NCI-H69 (cell line): ENCODE measurements around the gene SCN4B.

ENCODE experiments used
- DNase-seq: peaks from one replicate; lab custom pipeline; 2025; lab: John Stamatoyannopoulos, UW

SCN4B gene

DNA sequence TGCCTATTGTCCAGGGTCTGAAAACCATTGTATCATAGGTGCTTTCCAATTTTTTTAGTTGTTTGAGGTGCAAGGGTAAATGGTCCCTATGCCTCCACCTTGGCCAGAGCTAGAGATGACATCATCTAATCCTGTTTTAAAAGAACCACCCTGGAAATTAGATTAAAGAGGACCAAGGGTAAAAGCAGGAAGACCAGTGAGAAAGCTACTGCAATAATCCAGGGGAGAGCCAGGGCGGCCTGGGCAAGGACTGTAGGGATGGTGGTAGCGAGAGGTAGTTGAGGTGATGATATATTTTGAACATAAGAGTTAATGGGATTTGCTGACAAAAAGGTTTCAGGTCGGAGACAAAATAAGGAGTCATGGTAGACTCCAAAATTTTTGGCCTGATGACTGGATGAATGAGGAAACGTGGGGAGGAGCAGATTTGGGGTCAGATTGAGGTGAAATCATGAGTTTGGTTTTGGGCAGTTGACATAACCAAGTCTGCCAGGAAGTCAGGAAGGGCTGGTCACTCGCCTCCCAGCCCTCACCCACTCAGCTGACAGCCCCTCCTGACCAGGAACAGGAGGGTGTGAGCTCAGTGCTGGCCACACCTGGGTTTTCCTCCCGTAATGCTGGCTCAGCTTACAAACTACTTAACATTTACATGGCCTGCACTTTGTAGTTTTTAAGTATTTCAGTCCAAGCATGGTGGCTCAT is 23.0 kb downstream of the SCN4B start:
- DNase-seq, result no peak

DNA sequence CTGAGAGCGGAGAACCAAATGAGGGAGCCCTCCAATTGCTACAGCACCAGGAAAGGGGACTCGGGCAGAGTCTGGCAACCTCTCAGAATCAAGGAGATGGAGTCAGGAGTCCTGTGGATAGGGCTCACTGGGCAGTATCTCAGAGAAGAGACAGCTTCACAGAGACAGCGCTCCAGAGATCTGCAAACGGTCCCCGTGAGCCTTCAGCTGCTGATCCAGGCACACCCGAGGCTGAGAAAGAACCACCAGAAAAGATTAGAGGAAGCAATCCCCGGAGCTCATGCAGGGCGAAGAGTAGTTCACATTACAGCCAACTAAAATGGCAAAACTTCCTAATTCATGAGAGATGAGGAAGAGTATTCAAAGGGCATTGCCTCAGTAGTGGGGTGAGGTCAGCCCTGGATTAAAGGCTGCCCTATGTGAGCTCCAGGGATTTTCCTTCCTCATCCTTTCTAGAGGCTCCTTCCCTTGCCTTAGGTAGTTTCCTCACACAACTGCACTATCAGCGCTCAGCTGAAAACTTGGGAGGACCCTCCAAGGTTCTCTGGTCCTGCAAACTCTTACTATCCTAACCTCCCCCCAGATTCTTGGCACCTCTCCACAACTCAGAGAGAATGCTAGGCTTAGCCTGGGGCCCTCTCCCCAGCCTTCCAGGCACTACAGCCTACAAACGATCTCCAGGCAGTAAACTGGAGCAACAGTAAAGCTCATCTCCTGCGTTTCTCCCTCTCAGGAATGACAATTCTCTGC is 23.7 kb downstream of the SCN4B start:
- DNase-seq, result no peak

DNA sequence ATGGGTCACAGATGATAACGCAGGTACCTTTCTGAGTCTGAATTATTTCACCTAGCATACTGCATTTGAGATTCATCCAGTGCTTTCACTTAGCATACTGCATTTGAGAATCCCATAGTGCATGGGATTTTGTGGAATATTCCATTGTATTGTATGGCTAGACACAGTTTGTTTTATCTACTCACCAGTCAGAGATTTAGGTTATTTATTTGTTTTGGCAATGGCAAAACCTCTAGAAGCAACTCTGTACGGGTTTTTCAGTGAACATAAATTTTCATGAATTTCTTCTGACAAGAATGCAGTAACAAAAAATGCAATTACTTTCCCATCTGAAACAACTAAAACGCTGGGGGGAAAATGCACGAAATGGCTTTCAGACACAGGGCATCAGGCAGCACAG is 24.3 kb downstream of the SCN4B start:
- DNase-seq, result no peak

DNA sequence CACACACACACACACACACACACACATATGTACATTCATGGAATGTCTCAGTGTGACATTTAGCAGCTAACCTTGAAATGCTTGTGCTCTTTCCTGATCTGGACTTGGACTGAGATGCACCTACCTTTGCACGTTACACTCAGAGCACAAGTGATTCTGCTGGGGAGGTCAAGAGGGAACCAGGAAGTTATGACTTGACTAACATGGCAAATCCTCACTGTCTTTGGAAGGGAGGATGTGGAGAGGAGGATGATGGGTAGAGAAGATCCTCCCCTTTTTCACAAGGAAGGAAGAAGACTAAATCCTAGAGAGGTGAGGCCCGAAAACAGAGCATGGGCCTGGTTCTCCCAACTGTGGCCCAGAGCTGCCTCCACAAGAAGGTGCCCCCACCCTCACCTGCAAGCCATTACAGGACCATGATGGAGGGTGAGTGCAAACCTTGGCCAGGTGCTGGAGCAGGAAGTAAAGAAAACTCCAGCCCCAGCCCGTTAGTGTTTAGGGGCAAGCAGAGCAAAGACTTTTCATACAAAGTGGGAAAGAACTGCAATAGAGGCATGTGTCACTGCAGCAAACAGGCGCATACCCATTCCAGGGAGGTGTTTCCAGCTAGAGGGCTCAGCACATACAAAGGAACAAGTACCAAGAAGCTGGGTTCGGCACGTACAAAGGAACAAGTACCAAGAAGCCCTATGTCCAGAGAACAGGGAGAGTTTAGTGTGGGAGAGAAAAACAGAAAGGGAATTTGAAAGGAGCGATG is 26.4 kb downstream of the SCN4B start:
- DNase-seq, result peak; percentile 30

DNA sequence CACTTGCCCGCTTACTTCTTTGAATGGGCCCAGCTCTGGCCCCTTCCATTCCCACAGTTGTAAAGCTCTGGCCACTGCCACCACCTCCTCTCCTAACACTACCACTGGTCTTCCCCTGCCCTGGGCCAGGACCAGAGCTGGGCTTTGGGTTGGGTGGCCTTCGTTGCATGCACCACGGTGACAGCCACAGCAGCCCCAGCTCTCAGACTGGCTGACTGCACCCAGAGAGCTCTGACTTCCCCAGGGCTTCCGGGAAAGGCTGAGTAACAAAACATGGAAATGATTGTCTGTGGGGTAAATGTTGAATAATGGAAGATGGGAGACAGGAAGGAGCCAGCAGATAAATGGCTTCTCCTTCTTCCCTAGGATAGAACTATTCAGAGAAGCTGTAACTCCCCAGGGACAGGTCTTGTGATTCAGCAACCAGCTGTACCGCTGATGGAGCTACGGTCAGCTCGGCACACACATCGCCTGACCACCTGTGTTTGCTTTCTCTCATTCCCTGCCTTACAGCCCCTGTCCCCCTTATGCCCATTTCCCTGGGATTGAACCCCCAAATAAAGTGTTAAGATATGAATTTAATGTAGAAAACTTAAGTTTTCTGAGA is 27.6 kb downstream of the SCN4B start:
- DNase-seq, result peak; percentile 92

DNA sequence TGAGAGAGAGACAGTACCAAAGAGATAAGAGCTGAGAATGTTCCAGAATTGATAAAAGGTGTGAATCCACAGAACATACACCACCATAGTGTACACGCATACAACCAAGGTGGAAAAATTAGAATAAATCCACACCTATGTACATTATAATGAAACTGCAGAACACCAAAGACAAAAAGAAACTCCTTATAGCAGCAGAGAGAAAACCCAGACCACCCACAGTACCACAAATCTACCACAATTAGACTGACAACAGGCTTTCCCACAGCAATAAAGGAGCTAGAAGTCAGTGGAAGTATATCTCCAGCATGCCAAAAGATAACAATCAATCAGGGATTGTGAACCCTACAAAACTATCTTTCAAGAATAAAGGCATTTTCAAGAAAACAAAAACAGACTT is 31.8 kb downstream of the SCN4B start:
- DNase-seq, result no peak

DNA sequence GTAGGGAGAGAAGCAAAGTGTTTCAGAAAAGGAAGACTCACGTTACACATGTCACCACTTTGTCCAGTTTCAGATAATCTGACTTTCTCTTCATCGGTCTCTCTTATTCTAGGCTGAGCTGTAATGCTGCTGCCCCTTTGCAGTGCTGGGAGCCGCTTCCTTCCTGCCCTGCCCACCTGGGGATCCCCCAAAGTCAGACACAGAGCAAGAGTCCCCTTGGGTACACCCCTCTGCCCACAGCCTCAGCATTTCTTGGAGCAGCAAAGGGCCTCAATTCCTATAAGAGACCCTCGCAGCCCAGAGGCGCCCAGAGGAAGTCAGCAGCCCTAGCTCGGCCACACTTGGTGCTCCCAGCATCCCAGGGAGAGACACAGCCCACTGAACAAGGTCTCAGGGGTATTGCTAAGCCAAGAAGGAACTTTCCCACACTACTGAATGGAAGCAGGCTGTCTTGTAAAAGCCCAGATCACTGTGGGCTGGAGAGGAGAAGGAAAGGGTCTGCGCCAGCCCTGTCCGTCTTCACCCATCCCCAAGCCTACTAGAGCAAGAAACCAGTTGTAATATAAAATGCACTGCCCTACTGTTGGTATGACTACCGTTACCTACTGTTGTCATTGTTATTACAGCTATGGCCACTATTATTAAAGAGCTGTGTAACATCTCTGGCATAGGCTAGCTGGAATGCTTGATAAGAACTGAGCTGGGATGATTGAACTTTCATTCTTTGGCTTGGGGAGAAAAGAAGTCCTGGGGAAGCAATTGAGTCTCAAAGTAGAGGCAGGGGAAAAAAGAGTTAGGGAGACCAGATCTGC is 34.6 kb downstream of the SCN4B start:
- no peak for DNase-seq

DNA sequence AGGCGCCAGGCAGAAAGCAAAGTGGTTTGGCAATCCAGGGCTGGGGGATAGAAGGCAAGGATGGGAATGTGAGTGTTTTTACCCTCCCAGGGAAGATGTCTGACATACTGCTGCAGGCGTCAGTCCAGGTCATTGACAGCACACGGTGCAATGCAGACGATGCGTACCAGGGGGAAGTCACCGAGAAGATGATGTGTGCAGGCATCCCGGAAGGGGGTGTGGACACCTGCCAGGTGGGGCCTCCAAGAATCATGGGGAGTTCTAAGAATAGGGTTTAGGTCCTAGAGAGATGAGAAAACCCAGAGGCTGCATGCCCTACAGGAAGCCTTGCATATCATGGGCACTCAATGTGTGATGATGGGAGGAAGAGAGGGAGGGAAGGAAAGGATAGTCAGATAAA is 37.6 kb downstream of the SCN4B start:
- no peak for DNase-seq

DNA sequence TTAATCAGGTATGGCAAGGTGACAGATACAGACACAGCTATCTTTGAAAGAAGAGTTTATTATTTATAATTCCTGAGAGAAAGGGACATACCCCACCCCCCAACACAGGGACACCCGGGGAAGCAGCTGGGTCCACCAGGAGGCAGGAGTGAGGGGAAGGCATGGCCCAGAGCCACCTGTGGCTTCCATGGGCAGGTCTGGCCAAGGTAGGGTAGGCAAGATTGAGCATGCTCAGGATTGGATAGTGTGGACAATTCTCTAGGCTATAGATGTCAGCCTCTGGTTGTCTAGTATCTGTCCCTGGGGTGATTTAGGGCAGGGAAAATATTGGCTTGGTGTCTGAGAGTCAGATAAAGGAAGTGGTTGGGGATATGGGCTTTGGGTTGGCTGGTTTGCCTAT is 38.4 kb downstream of the SCN4B start:
- DNase-seq, result peak; percentile 47

DNA sequence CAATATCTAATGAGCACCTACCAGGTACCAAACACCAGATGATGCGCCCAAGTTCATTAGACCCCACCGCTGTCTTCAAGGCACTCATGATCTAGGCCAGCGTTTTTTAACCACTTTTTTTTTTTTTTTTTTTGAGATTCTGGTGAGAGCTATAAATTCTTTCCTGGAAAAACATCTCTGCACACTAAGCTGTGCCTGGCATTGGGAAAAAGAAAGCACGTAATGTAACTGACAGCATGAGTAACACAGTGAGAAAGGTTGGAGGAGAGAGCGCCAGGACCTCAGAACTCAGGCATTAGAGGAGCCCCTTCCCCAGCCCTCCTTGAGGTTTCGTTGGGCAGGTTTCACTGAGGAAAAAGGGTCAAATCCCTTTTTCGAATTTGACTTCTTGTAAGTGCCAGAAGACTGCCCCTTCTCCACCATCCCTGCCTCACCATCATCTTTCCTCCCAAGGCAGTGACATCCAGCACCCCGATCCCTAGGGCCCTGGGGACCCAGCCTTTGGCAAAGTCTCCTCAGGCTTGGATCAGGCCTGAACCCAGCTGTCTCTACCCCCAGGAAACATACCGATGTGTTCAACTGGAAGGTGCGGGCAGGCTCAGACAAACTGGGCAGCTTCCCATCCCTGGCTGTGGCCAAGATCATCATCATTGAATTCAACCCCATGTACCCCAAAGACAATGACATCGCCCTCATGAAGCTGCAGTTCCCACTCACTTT is 39.8 kb downstream of the SCN4B start:
- DNase-seq, result no peak

DNA sequence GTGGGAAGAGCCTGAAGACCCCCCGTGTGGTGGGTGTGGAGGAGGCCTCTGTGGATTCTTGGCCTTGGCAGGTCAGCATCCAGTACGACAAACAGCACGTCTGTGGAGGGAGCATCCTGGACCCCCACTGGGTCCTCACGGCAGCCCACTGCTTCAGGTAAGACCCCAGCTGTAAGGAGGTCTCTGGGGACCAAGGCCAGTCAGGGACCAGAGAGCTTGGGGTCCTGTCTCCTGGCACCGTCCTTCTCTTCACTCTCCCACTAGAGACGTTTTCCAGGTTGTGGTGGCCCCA is 40.9 kb downstream of the SCN4B start:
- DNase-seq, result no peak

DNA sequence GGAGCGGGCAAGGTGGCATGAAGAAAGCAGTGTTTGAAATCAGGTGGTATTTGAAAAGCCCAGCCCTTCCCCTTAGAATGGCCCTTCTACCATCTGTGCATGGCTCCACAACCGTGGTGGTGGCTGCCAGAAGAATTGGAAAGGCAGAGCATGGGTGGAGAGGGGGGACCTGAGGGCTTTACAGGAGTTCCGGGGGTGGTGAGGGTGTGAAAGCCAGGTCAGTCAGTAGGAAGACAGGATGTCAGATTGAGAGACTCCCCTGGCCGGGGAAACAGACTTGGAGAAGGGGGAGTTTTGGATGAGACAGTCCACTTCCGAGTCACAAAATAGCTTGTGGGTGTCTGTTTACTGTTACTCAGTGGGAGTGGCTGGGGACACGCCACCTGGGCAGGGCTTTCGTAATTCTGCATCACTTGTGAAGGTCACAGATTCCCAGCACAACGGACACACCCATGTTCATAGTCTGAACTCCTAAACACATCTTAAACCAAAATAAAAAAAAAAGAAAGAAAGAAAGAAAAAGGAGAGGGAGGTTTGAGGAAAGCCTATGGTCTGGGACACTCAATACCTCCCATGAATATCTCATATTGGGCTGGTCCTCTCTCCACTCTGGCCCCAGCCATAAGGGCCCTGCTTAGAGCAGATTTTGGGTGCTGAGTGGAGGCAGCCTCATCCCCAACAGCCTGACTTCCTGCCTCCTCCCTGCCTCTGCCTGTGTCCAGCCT is 41.4 kb downstream of the SCN4B start:
- DNase-seq, result peak; percentile 17

DNA sequence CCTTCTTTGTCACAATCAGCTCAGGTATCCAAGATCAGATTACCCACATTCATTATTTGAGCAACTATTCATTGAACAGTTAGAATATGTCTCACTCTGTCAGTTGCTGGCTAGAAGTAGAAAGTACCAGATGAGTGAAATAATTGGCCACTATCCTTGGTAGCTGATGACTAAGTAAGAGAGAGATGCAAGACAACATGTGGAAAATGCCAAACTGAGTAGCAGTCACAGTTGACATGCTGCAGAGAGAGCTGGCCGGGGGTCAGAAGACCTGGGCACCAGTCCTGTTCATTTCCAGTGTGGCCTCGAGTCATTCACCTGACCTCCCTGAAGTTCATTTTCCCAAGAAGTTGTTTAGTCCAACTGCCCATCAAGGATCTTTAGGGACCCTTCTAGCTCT is 43.4 kb downstream of the SCN4B start:
- DNase-seq, result no peak

DNA sequence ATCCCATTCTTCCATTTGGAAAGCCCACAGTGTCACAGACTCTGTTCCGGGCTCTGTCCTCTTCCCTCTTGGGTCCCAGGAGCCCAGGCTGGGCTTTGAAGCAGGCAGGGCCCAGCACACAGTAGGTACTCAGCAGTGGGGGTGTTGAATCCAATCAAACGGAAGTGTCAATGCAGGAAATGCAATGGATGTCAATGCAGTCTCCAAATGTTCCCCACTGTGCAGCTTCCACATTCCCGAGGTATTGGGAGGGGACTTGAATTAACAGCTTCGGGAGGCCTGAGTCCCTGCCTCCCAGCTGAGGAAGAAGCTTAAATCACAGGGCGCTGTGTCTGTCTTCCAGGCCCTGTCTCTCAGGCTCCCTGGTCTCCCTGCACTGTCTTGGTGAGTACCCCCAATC is 44.1 kb downstream of the SCN4B start:
- no peak for DNase-seq

DNA sequence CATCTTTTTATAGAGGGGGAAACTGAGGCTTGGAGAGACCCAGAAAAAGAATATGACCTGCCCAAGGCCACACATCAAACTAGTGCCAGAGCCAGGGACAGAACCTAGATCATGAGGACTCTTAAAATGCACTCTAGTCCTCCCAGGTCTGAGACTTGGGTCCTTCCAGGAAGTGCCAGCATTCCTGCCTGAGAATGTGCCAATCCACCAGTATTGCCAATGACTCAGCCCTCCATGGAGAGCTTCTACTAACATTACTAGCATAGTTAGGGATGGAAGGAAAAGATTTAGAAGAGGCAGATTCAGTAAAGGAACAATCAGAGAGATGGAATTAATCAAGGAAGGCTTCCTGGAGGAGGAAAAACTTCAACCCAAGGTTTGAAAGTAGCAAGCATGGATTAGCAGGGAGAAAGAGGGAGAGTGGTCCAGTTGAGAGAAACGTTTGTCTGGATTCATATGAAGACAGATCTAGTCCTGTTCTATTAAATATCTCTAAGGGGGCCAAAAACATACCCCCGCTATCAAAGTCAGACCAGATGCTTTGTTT is 45.8 kb downstream of the SCN4B start:
- DNase-seq, result no peak

DNA sequence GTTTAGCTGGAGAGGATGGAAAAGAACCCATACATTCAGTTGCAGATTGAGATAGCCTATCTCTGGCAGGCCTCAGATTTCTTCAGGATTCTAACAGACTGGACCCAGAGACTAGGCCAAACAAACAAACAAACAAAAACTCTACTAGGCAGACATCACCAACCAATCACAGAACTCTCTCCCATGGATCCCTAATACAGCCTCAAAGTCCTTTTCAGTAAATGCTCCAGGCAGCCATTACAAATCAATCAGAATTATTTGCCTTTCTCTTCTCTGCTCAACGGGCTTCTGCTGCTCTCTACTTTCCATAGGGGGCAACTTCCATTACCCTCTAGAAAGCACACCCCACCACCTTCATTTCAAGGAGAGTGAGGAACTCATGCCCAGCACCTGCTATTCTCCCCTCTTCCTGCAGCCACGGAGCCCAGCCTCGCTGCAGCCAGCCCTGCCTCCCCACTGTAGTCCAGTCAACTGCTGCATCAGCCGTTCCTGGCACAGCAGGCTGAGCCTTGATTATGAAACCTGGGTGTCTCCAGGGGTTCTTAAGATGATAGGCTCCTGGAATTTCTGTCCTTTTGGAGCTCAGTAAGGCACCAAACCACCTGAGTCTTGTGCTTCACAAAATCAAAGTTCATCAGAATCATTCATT is 46.8 kb downstream of the SCN4B start:
- DNase-seq, result no peak

DNA sequence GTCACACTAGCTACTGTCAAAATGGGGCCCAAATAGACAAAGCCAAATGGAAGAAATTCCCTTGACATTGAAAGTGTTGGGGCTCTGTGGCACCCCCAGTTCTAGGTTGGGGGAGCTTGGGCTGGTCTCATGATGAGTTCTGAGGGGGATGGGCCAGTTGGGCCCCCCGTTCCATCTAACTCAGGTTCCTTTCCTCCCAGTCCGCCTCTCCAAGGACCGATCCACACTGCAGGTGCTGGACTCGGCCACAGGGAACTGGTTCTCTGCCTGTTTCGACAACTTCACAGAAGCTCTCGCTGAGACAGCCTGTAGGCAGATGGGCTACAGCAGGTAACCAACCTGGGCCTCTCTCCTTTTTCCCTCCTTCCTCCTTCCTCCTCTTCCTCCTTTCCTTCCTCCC is 48.1 kb downstream of the SCN4B start:
- no peak for DNase-seq

DNA sequence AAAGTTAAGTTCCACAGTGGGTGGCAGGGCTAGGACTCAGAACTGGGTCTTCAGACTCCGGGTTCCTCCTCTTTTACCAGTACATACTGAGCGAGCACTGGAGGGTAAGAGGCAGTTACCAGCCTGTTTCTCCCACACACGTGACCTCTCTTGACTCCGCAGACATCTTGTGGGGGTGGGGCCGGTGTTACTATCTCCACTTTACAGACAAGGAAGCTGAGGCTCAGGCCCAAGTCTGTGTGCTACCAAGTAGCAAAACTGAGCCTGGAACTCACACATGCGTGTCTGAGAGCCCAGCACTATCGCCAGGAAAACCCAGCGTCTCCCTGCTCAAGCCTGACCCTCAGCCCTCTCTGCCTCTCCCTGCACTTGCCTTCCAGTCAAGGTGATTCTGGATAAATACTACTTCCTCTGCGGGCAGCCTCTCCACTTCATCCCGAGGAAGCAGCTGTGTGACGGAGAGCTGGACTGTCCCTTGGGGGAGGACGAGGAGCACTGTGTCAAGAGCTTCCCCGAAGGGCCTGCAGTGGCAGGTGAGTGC is 49.8 kb downstream of the SCN4B start:
- no peak for DNase-seq

DNA sequence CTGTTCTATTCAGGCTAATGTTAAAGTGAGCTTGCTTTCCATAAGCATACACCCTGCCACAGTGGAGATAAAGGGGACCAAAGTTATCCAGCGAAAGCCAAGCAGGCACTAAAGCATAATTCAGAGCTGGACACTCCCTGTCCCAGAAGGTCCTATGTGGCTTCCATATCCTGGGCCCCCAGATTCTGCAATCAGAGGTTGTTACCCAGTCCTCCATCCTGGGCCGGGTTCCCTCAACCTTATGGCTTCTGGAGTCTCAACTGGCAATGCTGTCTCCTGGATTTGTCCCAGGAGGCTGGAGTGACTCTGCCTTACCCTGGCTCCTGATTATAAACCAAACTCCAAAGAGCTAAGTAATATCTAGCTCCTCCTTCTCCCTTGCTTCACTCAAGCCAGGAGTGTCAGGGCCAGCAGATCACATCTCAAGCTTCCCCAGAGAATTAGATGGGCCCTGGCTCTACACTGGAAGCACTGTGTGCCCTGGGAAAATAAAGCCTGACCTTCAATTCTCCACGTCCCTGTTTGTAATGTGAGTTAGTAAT is 51.9 kb downstream of the SCN4B start:
- DNase-seq, result no peak
